Measurements from ENCODE around the gene GPR78.

GPR78 gene

GRCh38 chr4:8547108-8547911 lies 32.9 kb upstream of the GPR78 start:
- DNase-seq: no peak

GRCh38 chr4:8547912-8548730 lies 32.1 kb upstream of the GPR78 start:
- DNase-seq: no peak

- DNase-seq: no peak
Observed at GRCh38 chr4:8548731-8549351, 31.4 kb upstream of the GPR78 start.

- DNase-seq: no peak
Observed at GRCh38 chr4:8549352-8549931, 30.8 kb upstream of the GPR78 start.

- DNase-seq: no peak
Observed at GRCh38 chr4:8550691-8551090, 29.5 kb upstream of the GPR78 start.

- DNase-seq: no peak
Observed at GRCh38 chr4:8552024-8552423, 28.2 kb upstream of the GPR78 start.

GRCh38 chr4:8552581-8553205 lies 27.5 kb upstream of the GPR78 start:
- DNase-seq: no peak

- no peak for DNase-seq
Observed at GRCh38 chr4:8553216-8553615, 27.0 kb upstream of the GPR78 start.

- no peak for DNase-seq
Observed at GRCh38 chr4:8553991-8554405, 26.2 kb upstream of the GPR78 start.

- no peak for DNase-seq
Observed at GRCh38 chr4:8554555-8555100, 25.6 kb upstream of the GPR78 start.

GRCh38 chr4:8555716-8556115 lies 24.5 kb upstream of the GPR78 start:
- no peak for DNase-seq

- DNase-seq: no peak
Observed at GRCh38 chr4:8556341-8557150, 23.6 kb upstream of the GPR78 start.

- no peak for DNase-seq
Observed at GRCh38 chr4:8557151-8558076, 22.8 kb upstream of the GPR78 start.

GRCh38 chr4:8558080-8558960 lies 21.9 kb upstream of the GPR78 start:
- DNase-seq: no peak

- no peak for DNase-seq
Observed at GRCh38 chr4:8559011-8559410, 21.2 kb upstream of the GPR78 start.

GRCh38 chr4:8559524-8560264 lies 20.5 kb upstream of the GPR78 start:
- no peak for DNase-seq

- DNase-seq: no peak
Observed at GRCh38 chr4:8560265-8561047, 19.7 kb upstream of the GPR78 start.

GRCh38 chr4:8564595-8564994 lies 15.6 kb upstream of the GPR78 start:
- no peak for DNase-seq
